C4-2B (cell line): Measurements from ENCODE around the gene TPRA1.

ENCODE experiments used
- H3K27ac ChIP-seq: fragments of 450-650 bp; 2 replicates; pipeline ENCODE4 v1.5.1; 2017
- ZFX ChIP-seq: fragments of 450-650 bp; IDR thresholded peaks from 2 replicates; pipeline ENCODE4 v1.6.1; 2017
- TF ChIP-seq, protein P1 (sequence below): fragments of 450-650 bp; conservative IDR thresholded peaks from 2 replicates; pipeline ENCODE4 v1.5.1; 2017; ENCODE audit warnings: mild to moderate bottlenecking

TPRA1 gene

DNA sequence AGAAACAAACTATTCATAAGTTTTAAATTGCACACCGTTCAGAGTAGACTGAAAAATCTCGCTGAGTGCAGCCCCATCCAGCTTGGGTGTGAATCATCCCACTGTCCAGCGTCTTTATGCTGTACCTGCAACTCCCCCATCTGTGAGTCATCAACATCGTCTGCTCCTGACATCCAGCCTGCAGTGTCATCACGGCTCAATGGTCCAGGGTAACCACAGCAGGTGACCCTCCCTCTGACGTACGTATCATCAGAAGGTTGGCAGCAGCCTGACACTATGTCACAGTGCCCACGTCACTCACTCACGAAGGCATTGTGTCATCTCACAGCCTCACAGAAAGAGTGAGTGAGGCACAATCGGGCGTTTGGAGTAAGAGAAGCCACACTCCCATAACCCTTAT is 65.2 kb downstream of the TPRA1 start:
- no peak for TF ChIP-seq ZFX
- TF ChIP-seq, protein P1, sequence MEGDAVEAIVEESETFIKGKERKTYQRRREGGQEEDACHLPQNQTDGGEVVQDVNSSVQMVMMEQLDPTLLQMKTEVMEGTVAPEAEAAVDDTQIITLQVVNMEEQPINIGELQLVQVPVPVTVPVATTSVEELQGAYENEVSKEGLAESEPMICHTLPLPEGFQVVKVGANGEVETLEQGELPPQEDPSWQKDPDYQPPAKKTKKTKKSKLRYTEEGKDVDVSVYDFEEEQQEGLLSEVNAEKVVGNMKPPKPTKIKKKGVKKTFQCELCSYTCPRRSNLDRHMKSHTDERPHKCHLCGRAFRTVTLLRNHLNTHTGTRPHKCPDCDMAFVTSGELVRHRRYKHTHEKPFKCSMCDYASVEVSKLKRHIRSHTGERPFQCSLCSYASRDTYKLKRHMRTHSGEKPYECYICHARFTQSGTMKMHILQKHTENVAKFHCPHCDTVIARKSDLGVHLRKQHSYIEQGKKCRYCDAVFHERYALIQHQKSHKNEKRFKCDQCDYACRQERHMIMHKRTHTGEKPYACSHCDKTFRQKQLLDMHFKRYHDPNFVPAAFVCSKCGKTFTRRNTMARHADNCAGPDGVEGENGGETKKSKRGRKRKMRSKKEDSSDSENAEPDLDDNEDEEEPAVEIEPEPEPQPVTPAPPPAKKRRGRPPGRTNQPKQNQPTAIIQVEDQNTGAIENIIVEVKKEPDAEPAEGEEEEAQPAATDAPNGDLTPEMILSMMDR = no peak
- H3K27ac ChIP-seq = no peak overlapping the region

DNA sequence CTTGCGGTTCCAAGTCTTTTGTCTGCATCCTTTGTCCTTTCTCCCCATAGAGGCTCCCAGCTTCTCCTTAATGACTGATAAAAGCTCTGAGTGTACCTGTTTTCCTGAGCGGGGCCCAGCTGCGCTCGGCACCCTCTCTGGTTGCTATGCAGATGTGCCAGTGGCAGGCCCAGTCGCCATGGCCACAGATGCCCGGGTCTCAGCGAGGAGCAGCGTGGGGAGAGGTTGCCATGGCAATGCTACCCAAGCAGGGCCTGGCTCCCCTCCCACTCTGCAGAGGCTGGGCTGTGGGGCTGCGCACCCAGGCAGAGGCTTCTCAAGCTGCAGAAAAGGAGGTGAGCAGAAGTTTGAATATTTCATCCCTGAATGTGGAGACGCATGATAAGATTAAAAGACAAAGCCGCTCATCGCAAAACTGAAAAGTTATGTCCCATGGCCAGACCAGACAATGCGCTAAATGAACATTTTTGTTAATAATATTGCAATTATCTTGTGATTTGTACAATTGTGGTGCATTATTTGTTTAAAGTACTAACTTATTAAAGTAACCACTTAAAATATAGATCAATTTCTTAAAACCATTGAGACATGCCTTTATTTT is 66.1 kb downstream of the TPRA1 start:
- TF ChIP-seq, protein P1 = no peak
- TF ChIP-seq ZFX = no peak
- H3K27ac ChIP-seq = no peak overlapping the region
